Body of pancreas (tissue), 4 donors: Measurements from ENCODE around the gene RAF1. TPM values are rescaled to one million over a fixed set of nuclear protein-coding genes. Genes with fewer than 3 reads are reported as not detected.
A peak's percentile ranks its signal among the peaks of the same experiment; 100 is the strongest.

Experiments
- ATAC-seq: fragments of 150-250 bp; one replicate; pipeline ENCODE4 v1.9.1; 2016
- DNase-seq, 4 donors: peaks; one replicate each; pipeline ENCODE4 v3.0.0-alpha.2; 2019
- H3K27ac ChIP-seq, 4 donors: fragments of 200-600 bp; sonication (generic); 1 replicate in 3 of 4; 2 replicates in 1 of 4; pipeline versions ENCODE4 v1.5.1 to v1.6.1; 2016 to 2019; ENCODE audit warnings: mild to moderate bottlenecking in 1 of 4, mixed read lengths in 1 of 4, moderate library complexity in 1 of 4
- H3K27me3 ChIP-seq, 2 donors: fragments of 200-600 bp; sonication (generic); one replicate each; pipeline ENCODE4 v1.6.0; 2016; ENCODE audit warnings: mild to moderate bottlenecking in 1 of 2
- H3K36me3 ChIP-seq, 2 donors: fragments of 200-600 bp; sonication (generic); replicated peaks in 1 of 2; 2 replicates each; pipeline ENCODE4 v1.5.1; 2016; ENCODE audit warnings: low read depth in 2 of 2; ENCODE audit not compliant: insufficient read depth in 1 of 2
- H3K4me1 ChIP-seq: fragments of 200-600 bp; sonication (generic); one replicate; pipeline ENCODE4 v1.6.0; 2016
- H3K4me3 ChIP-seq, 2 donors: fragments of 200-600 bp; sonication (generic); 1 replicate in 1 of 2; 2 replicates in 1 of 2; pipeline ENCODE4 v1.5.1; 2016 to 2019
- H3K9me3 ChIP-seq, 3 donors: fragments of 200-600 bp; sonication (generic); 1 replicate in 2 of 3; 2 replicates in 1 of 3; pipeline ENCODE4 v1.5.1; 2016
- POLR2A ChIP-seq, 3 donors: fragments of 450-650 bp; IDR thresholded peaks; one replicate each; pipeline ENCODE4 v1.6.1; 2016; ENCODE audit warnings: antibody characterized with exemption in 3 of 3, mild to moderate bottlenecking in 2 of 3
- WGBS, 2 donors: methylation state at CpG; one replicate each; pipeline ENCODE4 v1.1.5; 2017; 5-methylcytosine and 5-hydroxymethylcytosine counted together
- intact Hi-C: fragments of 100-400 bp; cut with DNase I; formaldehyde crosslinking; loops from one replicate; pipeline ENCODE4 v1.15.1; 2023
- total RNA-seq, 2 donors: library from RNA; depleted of rRNA; stranded (reverse); fragments of >200 nt; gene quantifications; one replicate each; pipeline ENCODE4 v1.1.0, GENCODE V29; 2016
- TF ChIP-seq, protein P1 (sequence below), 7 experiments: fragments of 450-650 bp in 4 of 7; fragments of 200-600 bp in 3 of 7; sonication (generic) in 3 of 7; IDR thresholded peaks; one replicate each; pipeline ENCODE4 v1.5.1; 2016 to 2019; ENCODE audit warnings: antibody characterized with exemption in 7 of 7

RAF1 gene
- total RNA-seq, 2 donors from 2014 or later = 52.1 to 53.7 TPM

DNA sequence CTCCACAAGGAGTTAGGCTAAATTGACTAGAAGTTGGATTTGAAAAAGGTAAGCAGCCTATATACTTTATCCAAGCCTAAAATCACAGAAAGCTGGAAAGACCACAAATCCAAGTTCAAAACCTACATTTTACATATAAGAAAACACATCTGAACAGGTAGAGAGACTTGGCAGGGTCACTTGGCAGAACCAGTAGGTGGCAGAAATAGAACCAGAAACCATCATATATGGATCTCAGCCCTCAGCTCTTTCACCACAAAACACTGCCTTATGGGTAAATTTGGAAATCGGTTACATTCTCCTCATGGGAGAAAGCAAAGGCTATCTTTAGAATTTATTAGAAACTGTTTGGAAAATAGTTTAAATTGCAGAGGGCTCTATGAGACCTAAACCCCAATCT lies 62.8 kb downstream of the RAF1 start:
- peaks cover 0 to 11% of the 10 kb centered on the region in 2 donors for H3K36me3 ChIP-seq
- TF ChIP-seq POLR2A (IDR thresholded peaks at IDR 0.05) = no peak
- TF ChIP-seq, protein P1, sequence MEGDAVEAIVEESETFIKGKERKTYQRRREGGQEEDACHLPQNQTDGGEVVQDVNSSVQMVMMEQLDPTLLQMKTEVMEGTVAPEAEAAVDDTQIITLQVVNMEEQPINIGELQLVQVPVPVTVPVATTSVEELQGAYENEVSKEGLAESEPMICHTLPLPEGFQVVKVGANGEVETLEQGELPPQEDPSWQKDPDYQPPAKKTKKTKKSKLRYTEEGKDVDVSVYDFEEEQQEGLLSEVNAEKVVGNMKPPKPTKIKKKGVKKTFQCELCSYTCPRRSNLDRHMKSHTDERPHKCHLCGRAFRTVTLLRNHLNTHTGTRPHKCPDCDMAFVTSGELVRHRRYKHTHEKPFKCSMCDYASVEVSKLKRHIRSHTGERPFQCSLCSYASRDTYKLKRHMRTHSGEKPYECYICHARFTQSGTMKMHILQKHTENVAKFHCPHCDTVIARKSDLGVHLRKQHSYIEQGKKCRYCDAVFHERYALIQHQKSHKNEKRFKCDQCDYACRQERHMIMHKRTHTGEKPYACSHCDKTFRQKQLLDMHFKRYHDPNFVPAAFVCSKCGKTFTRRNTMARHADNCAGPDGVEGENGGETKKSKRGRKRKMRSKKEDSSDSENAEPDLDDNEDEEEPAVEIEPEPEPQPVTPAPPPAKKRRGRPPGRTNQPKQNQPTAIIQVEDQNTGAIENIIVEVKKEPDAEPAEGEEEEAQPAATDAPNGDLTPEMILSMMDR (IDR thresholded peaks at IDR 0.05) = peak in 2 of 7 experiments; percentile 16 to 18
- WGBS, 2 donors = 55 to 59% methylated on average over 1 of the region's 1 CpG
- H3K9me3 ChIP-seq = no peaks in the 10 kb centered on the region
- DNase-seq = no peak
- intact Hi-C loops = no loop called here
- no peak overlapping the region for H3K27ac ChIP-seq
- H3K4me1 ChIP-seq = peaks cover 13% of the 10 kb centered on the region
- no peaks in the 10 kb centered on the region for H3K27me3 ChIP-seq
- no peak for ATAC-seq
- no peak overlapping the region for H3K4me3 ChIP-seq

DNA sequence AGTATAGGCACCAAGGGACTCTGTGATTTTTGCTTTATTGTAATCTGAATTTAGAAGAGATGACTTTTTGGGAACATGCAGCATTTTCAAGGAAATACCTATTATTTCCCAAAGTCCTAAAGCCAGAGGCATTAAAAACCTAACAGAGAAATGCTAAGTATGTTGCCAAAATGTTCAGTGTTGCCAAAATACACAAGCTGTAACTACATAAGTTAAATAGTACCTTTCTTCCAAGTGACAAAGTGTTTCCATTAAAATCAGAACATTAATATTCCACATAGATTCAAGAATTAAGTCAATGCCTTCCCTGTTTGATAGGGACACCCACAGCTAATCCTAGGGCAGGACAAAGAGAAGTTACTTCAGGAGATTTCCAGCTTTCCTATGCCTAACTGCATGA lies 65.0 kb downstream of the RAF1 start:
- H3K27me3 ChIP-seq = no peaks in the 10 kb centered on the region
- no peak for TF ChIP-seq POLR2A (IDR thresholded peaks at IDR 0.05)
- intact Hi-C loops = no loop called here
- no peak for ATAC-seq
- no peak overlapping the region for H3K4me3 ChIP-seq
- H3K4me1 ChIP-seq = peaks cover 13% of the 10 kb centered on the region
- H3K9me3 ChIP-seq = no peaks in the 10 kb centered on the region
- peak overlapping the region in 1 of 4 donors; percentile 16 for H3K27ac ChIP-seq
- peaks cover 0 to 11% of the 10 kb centered on the region in 2 donors for H3K36me3 ChIP-seq
- DNase-seq = no peak

DNA sequence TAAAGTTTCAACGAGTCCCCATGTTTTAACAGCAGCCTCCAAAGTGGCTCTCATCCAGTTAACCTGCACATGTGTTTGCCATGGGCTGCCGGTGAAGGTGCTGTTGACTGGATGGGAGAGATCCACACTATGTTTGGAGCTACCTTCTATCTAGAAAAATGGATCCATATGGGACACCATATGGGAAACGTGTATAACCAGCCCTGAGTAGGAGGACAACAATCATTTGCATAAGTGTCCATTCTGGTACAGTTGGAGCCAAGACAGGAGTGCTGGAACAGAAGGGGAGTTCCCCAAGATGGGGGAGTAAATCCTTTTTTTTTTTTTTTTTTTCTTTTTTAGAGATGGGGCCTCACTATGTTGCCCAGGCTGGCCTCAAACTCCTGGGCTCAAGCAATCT lies 70.4 kb downstream of the RAF1 start:
- TF ChIP-seq, protein P1 (IDR thresholded peaks at IDR 0.05) = no peak
- TF ChIP-seq POLR2A (IDR thresholded peaks at IDR 0.05) = no peak

DNA sequence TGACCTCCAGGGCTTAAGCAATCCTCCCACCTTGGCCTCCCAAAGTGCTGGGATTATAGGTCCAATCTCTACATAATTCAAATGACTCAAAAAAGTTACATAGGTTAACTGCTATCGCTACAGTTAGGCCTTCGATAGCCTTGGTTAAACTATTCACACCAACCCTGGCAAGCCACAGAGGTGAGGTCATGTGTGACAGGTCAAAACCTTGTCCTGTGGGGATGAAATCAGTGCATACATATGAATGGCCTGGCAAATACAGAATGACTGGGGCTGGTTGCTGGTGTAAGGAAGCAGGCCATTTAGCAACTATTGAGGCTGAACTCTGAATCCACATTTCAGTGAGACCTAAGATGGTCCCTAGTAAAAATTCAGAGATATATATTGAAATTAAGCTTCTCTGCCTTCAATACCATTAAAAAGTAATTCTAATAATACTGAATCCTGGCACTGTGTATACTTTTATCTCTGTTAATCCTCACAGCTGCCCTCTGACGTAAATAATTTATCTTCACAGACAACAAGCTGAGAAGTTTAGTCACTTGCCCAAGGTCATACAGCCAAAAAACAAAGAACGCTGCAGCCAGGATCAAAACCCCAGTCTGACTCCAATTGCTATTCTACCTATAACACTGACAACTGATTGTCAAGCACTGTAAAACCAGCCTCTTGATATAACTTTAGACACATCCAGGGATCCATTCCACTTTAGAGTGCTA lies 71.8 kb downstream of the RAF1 start:
- Histone ChIP-seq H3K4me3 (no peak overlapping the region), H3K27ac (peak overlapping the region in 3 of 4 donors; percentile 1 to 59 (median 55)), H3K27me3 (no peaks in the 10 kb centered on the region), H3K4me1 (peaks cover 12% of the 10 kb centered on the region), H3K9me3 (no peaks in the 10 kb centered on the region), H3K36me3 (peaks cover 4 to 19% of the 10 kb centered on the region in 2 donors)
- intact Hi-C loops = no loop called here
- DNase-seq = peak in 1 of 4 donors; percentile 36
- no peak for TF ChIP-seq POLR2A (IDR thresholded peaks at IDR 0.05)
- TF ChIP-seq, protein P1 (IDR thresholded peaks at IDR 0.05) = no peak
- peak; percentile 54 for ATAC-seq
- WGBS, 2 donors = 39 to 44% methylated on average over 4 of the region's 4 CpGs

More for the DNA sequence above, 70.4 kb downstream of the RAF1 start:
- H3K4me3 ChIP-seq = no peak overlapping the region
- WGBS, 2 donors = 66 to 71% methylated on average over 3 of the region's 3 CpGs
- H3K27me3 ChIP-seq = no peaks in the 10 kb centered on the region
- no peaks in the 10 kb centered on the region for H3K9me3 ChIP-seq
- ATAC-seq (no peak), DNase-seq (no peak)
- intact Hi-C loops = no loop called here
- no peak overlapping the region for H3K27ac ChIP-seq
- peaks cover 12% of the 10 kb centered on the region for H3K4me1 ChIP-seq
- peaks cover 0 to 18% of the 10 kb centered on the region in 2 donors for H3K36me3 ChIP-seq

DNA sequence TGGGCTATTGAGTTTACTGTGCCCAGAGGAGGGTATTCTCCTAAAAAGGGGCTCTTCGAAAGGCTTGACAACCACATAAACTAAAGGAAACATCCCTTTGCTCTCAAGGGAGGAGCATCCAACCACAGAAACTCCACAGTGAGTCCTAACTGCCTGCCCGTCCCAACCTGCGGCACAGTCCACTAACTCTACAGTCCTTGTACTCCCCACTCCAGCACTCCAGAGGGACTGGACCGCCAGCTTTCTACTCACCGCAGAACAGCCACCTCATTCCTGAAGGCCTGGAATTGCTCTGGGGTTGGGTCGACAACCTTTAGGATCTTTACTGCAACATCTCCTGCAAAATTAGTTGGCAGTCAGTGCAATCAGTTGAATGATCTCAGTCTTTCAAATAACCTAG lies 72.5 kb downstream of the RAF1 start:
- peaks cover 12% of the 10 kb centered on the region for H3K4me1 ChIP-seq
- H3K4me3 ChIP-seq = no peak overlapping the region
- peaks cover 4 to 18% of the 10 kb centered on the region in 2 donors for H3K36me3 ChIP-seq
- H3K9me3 ChIP-seq = no peaks in the 10 kb centered on the region
- intact Hi-C loops = no loop called here
- TF ChIP-seq, protein P1 (IDR thresholded peaks at IDR 0.05) = no peak
- TF ChIP-seq POLR2A (IDR thresholded peaks at IDR 0.05) = no peak
- 98 to 100% methylated on average over 6 of the region's 6 CpGs for WGBS, 2 donors
- H3K27ac ChIP-seq = peak overlapping the region in 1 of 4 donors; percentile 59
- H3K27me3 ChIP-seq = no peaks in the 10 kb centered on the region
- DNase-seq = no peak
- no peak for ATAC-seq
